Skin of body (tissue), 2 donors: ENCODE measurements around the gene LDLRAD1. TPM values are rescaled to one million over a fixed set of nuclear protein-coding genes. Genes with fewer than 3 reads are reported as not detected.
A peak's percentile ranks its signal among the peaks of the same experiment; 100 is the strongest.
"Not testable (repeated sequence)": the region's sequence is repeated elsewhere in the genome, so short reads cannot be mapped to it uniquely, and the experiment has no call there.

ENCODE experiments used
- DNase-seq: peaks from one replicate; lab custom pipeline; 2025; lab: John Stamatoyannopoulos, UW
- total RNA-seq: library from RNA; depleted of rRNA; stranded (reverse); fragments of >200 nt; gene quantifications from one replicate; pipeline ENCODE4 v1.2.3, GENCODE V29; 2014

The LDLRAD1 gene, protein sequence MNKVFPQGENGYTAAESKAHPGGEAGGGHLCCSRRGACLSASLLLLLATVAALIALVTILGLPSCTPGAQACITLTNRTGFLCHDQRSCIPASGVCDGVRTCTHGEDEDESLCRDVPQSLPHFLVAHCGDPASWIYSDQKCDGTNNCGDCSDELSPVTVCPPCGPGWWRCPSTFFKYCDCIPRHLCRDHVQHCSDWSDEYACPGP
- total RNA-seq: not detected

DNA sequence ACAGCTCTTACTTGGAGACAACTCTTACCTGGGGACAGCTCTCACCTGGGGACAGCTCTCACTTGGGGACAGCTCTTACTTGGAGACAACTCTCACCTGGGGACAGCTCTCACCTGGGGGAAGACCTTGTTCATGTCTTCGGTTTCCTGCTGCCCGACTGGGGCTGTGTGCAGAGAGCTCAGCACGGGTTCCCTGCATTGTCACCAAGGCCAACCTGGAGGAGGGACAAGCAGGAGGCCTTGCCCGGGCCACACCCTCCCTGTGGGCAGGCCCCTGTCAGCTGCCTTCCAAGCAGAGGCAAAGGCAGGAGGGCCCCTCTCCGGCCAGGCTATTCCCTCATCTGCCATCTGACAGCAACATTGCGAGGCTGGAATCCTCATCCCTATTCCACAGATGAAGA is at the start of gene LDLRAD1:
TSS of gene LDLRAD1 (minus strand) at position 208 of the 400 bp plus-strand sequence. CDS start at position 134, 74 bp downstream.
- no peak for DNase-seq

DNA sequence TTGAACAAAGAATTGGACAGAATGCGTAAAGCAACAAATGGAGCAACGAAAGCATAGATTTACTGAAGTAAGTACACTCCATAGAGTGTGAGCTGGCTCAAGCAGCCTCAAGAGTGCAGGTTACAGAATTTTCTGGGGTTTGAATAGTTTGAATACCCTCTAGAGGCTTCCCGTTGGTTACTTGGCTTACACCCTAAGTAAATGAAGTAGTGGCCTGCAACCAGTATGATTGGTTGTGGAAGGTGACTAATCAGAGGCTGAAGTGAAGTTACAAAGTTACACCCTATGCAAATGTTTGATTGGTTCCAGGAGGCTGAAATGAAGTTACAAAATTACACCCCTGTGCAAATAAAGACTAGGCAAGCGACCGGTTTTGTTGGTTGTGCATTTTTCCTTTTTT is 46.3 kb upstream of the LDLRAD1 start:
- no peak for DNase-seq

DNA sequence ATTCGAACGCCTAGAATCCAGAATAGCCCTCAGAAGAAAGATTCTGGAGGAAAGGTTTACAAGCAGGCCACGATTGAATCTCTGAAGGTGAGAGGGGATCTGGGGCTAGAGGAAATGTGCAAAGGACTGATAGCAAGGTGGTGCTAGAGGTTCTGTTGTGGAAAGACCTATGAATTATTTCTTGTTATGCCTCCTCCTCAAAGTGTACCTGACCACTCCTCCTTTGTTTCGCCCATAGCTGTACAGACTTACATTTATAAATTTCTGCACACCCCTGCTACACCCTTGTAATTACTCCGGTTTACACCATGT is 36.4 kb upstream of the LDLRAD1 start:
- DNase-seq: no peak

DNA sequence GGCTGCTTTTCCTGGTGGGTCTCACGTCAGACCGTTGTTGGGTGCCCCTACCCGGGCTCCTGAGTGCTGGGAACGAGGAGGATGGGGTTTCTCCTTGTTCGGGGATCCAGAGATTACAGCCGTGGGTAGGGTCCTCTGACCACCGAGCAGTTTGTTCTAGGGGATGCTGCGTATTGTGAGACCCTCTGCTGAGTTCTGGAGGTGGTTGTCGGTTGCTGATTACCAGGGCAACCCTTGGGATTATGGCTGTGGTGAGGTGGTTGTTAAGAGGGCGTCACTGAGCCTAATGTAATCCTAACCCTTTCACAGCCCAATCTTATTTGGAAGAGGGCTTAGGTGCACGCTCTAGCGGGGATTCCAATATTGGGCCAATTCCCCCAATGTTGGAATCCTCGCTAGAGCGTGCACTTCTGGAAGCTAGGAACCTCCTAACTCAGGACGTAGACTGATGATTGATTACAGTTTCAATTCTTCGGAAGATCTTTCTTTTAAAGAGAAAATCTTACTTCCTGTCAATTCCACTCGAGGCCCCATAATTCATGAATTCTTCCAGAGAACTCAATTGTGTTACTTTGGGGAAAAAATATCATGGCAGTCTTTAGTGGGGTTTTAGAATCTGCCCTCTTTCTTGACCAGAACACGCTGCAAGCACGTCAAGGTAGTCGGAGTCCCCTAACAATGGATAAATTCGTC is 35.9 kb upstream of the LDLRAD1 start:
- no peak for DNase-seq

DNA sequence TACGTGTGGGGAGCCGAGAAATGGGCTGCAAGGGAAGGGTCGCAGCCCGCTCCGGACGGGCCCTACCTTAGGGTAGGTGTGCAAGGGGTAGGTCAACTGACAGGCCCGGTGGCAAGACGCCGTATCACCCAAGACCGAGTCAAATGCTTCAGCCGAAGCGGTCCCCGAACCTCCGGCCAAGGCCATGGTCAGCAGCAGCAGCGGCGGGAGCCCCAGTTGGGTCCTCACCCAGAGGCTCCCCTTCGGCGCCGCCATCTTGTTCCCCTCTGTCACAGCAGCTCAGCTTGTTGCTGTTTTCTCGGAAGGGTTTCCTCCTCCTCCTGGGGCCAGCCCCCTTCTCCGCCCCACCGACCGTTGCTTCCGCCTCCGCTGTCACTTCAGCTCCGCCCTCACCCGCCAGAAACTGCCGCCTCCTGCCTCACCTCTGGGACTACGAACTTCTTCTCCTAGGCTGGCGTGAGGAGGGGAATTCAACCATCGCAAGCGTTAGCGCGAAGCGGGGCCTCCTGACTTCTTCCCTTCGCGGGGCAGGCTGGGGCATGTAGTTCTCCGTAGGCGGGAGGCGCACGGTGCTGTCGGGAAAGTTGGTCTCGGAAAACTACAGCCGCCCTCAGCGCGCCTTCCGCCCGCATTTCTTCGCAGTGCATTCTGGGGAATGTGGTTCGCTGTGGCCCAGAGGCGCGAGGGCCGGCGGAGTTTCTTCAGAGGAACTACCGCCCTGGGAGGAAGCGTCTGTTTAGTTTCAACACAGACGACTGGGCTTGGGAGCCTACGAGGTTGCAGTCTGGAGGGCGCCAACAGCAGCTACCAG is 35.2 kb upstream of the LDLRAD1 start, which contains the start of the genes TCEANC2 and TMEM59:
TSS of gene TCEANC2 (plus strand) at position 675 of the 811 bp plus-strand sequence. CDS start 815 bp downstream, outside the sequence.
TSS of gene TMEM59 (minus strand) at position 271 of the 811 bp plus-strand sequence. CDS start at position 255, 16 bp downstream.
- DNase-seq: peak; percentile 99

DNA sequence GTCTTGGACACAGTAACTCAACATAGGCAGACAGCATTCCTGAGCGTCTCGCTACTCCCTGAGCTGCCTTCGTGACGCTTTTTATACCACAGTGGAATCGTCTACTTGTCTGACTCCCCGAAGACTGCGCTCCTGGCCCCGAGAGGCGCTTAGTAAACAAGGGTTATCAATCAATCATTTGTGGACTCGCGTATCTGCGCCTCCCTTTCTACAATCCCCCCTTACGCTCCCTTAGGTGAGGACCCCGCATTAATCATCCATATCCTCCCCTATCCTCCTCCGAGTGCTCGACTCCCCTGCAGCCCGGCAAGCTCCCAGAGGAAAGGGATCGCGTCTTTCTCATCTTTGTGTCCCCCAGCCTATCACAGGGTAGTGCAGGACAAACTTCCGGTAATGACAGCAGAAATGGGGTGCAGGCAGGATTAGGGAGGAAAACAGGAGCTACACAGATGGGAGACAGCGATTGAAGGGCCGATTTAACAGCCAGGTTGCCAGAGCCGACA is 34.5 kb upstream of the LDLRAD1 start:
- no peak for DNase-seq

DNA sequence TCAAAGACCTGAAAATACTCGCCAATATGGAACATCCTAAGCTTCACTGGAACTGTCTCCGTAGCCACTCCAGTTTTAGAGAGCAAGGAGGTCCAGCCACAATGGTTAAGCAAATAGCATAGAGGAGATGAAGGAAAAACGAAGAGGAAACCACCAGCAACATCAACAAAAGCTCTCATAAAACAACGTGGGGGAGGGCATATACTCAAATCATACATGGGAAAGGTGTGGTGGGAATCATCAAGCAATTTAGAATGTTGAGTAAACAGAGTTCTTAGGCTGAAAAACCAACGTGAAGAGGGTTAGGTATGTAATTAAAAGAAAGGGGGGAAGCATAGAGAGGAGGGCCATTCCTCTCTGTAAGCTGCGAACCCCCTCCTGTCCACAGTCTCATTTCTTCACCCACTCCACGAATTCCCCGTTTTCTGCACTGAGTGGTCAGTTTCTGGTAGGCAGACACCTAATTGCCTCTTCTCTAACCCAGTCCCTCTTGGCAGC is 34.0 kb upstream of the LDLRAD1 start:
- DNase-seq: peak; percentile 33

DNA sequence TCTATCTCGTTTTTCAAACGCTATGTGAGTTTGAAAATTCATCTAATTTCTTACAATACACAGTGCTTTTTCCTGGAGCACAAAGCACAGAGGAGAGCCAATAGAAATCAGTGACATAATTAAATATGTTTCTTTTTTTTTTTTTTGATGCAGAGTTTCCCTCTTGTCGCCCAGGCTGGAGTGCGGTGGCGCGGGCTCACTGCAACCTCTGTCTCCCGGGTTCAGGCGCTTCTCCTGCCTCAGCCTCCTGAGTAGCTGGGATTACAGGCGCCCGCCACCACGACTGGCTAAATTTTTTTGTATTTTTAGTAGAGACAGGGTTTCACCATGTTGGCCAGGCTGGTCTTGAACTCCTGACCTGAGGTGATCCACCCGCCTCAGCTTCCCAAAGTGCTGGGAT is 32.4 kb upstream of the LDLRAD1 start:
- not testable (repeated sequence) for DNase-seq

DNA sequence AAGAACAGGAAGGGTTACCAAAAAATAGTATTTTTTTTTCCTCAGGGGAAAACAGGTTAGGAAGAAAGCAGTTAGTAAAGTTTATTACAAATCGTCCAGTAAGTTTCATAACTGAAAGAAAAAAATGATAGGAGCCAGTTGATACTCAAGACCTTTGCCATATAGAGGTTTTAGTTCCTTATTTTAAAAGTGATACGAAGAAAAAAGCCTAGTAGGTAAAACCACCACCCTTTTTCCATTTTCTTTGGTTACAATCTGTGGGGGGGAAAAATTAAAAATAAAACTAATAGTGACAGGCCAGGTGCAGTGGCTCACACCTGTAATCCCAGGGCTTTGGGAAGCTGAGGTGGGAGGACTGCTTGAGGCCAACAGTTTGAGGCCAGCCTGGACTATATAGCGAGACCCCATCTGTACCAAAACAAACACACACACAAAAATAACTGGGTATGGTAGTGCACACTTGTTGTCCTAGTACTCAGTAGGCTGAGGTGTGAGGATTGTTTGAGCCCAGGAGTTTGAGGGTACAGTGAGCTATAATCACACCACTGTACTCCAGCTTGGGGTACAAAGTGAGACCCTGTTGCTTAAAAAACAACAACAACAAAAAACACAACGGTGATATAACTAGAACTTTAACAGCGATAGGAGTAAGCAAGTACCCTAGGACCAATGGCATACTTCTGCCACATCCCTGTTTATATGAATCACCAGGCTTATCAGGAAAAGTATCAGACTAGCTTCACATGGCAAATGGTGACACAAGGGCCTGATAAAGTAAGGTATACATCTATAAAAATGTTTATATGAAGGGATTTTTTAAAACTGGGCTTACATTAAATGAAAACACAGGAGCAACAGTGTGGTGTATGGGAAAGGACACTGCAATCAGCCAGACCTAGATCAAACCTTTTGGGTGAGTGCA is 29.7 kb upstream of the LDLRAD1 start:
- DNase-seq: no peak

DNA sequence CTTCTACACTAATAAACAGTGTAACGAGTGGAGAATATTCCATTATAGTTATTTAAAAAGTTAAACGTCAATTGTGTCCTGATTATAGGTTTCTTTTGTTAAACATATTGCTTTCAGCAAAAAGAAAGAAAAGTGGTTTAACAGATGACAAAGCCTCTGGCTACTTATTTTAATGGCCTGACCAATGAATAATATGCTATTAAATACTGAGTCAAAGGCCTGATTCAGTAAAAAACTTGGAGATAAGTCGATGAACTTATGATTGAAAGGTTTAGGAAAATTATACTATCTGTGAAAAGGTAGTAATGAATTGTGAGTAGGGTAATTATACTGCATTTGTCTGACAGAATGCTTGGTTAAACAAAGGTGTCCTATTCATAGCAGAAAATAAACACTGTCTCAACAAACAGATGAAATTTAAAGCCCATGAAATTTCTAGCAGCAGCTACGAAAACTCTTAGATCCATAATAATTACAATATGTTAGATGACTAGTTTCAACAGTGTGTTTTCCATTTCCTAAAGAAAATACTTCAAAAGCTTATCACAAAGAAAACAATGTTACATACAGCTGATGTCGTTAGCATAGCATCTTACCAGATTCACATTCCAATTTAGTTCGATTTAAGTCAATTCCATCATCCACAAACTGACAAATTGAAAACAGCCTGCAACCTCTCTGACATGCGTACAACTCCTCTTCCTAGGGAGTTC is 28.8 kb upstream of the LDLRAD1 start:
- DNase-seq: no peak

DNA sequence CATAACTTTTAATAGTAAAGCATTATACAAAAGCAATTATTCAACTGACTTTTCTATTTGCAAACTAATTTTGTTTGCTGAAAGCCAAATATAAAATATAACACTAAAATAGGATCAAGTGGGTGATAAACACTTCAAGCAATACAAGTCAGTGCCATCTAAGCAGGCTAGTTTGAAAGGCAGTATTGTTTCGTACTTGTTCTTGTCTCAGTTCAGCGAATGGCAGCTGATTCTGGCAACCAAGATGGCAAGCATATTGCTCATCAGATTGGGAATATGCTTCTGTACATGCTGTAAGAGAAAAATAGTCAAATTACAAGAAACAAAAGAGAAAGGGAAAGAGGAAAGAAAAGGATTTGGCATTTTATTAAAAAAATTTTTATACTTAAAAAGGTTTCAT is 27.5 kb upstream of the LDLRAD1 start:
- DNase-seq: no peak

DNA sequence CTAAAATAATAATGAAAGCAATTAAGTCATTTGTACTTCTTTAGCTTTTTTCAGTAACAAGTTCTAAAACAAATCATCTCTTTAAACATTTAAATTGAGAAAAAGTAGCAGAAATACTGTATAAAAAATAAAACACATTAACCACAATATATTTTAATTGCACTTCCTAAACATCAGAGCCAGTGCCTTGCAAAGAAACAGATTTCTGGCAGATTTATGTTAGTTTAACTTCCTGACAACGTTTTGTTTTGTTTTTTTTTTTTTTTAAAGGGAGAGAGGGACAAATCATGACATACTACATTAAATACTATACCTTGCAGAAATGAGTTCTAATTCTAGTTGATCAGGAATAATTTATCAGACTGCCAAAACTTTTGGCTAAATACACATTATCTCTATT is 23.8 kb upstream of the LDLRAD1 start:
- DNase-seq: no peak

DNA sequence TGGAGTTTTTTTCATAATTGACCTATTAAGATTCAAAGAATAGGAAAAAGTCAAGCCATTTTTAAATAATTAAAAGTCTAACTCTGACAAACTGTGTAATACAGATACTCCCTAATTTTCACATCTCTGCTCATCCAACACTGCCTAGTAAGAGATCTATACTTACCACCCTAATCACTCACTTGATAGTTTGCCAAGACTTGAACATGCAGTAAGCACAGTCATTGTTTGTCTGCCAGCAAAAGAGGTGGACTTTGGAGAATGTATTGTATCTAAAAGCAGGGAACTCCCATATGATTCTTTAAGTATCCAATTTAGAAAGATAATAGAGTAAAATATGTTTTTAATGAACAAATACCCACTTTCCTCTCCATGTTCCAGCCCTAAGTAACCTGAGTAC is 19.5 kb upstream of the LDLRAD1 start:
- DNase-seq: no peak

DNA sequence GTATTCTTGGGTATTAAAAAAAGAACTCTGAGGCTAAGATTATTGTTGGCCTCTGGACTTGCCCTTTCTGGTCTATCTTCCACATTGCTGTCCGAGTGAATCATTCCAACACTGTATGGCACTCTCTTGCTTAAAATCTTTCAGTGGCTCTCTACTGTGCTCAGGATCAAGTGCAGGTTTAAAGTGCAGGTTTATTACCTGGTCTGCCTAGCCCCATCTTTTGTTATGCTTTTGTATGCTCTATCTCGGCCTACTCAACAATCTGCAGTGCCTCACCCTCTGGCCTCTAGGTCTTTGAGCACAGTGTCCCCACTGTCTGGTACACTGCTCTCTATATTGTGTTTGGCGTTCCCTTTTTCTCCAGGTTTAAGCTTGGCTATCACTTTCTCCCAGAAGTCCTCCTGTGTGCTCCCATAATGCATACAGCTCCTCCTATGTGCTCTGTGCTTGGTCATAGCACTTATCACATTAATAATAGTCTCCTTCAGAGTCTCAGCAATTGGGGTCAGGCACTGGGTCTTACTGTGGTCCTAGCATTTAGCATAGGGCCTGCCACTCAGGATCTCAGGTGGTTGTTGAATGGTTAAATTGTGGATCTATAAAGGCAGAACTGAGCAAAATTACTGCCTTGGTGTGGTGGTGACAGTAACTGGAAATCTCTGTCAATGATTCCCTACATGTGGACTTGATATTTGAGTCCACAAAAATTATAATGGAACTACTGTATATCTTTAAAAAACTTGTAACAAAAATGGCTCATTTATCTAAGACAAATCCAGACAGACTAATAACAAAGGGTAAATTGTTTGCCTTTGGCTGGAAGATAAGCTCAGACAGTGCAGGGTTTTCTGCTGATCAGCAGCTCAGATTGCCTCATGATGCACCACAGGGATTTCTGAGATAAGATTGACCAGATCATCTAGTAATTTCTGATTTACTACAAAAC is 10.6 kb upstream of the LDLRAD1 start:
- DNase-seq: no peak

DNA sequence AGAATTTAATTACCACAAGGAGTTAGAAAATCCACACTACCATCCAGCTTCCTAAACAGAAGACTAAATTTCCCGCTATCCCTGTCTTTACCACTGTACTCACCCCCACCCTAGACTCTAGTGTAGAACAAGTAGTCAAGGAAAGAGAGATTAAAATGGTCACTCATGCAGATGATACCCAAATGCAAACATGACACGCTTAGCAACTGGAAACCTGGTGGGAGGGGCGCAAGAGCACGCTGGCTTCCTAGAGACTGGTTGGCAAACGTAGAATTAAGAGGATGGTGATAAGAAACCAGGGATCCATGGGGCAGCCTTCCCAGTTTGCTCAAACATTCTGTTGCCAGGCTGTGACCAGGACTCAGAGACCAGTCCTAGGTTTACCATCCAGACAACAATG is 9.9 kb upstream of the LDLRAD1 start:
- no peak for DNase-seq

DNA sequence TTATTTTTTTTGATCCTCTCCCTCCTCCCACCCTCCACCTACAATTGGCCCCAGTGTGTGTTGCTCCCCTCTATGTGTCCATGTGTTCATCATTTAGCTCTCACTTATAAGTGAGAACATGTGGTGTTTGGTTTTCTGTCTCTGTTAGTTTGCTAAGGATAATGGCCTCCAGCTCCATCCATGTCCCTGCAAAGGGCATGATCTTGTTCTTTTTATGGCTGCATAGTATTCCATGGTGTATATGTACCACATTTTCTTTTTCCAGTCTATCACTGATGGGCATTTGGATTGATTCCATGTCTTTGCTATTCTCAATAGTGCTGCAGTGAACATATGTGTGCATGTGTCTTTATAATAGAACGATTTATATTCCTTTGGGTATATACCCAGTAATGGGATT is 6.8 kb upstream of the LDLRAD1 start:
- DNase-seq: not testable (repeated sequence)

DNA sequence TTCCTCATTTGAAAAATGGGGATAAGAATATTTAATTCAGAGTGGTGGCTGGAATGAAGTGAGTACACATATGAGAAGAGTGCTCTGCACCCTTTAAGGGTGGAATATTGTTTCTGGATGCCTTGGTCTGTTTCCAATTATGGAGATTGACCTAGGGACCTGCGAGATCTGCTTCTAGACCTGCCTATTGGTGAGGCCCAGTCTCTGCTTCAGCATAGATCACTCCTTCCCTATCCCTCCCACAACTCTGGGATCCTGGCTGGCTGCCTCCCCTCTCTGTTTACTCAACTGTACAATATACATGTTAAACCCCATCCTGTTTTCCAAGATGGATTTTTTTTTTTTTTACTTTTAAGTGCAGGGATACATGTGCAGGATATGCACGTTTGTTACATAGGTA is 6.4 kb upstream of the LDLRAD1 start:
- no peak for DNase-seq

DNA sequence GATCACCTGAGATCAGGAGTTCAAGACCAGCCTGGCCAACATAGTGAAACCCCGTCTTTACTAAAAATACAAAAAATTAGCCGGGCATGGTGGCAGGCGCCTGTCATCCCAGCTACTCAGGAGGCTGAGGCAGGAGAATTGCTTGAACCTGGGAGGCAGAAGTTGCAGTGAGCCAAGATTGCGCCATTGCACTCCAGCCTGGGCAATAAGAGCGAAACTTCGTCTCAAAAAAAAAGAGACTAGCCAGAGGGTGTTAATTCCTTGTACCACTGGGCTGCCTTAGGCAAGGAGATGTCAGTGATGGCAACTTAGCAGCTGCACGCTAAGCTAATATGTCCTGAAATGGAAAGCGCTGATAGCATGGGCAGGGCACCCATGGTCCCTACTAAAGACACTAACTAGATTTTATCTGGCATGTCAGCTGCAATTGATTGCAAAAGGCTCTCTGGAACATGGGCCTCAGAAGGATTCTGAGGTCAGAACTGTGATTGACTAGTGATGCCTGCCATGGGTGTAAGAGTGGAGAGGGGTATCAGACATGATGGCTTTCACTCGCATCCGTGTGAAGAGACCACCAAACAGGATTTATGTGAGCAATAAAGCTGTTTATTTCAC is 1.7 kb upstream of the LDLRAD1 start:
- not testable (repeated sequence) for DNase-seq

DNA sequence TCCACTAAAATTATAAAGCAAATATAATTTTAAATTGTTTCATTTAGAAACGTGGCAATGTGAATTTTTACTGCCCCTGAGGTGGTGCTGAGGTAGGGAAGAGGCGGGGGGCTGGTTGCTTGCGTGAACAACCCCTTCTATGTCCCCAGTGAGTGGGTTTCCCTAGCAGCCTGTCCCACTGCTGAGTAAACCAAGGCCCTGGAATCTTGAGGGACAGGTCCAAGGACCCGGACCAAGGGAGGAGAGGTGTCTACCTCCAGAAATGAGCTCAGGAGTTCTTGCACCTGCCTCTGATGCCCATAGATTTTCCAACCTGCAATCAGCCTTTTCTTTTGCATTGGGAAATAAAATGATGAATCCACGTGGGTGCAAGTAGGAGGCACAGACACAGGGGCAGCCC is 649 bp upstream of the LDLRAD1 start:
- DNase-seq: no peak
